Endothelial cell (in vitro differentiated cells): ENCODE measurements around the gene SNAP29. TPM values are rescaled to one million over a fixed set of nuclear protein-coding genes. Genes with fewer than 3 reads are reported as not detected.

ENCODE experiments used
- DNase-seq: peaks from one replicate; pipeline ENCODE4 v3.0.0; 2021; ENCODE audit warnings: low spot score
- H3K27ac Mint-ChIP-seq: one replicate; pipeline ENCODE4 v1.8.0; 2021; ENCODE audit warnings: mixed read lengths, inconsistent platforms; ENCODE audit not compliant: unreplicated experiment
- H3K27me3 Mint-ChIP-seq: one replicate; pipeline ENCODE4 v1.8.0; 2021; ENCODE audit warnings: mild to moderate bottlenecking, moderate library complexity, mixed read lengths, inconsistent platforms; ENCODE audit not compliant: unreplicated experiment
- H3K36me3 Mint-ChIP-seq: one replicate; pipeline ENCODE4 v1.8.0; 2021; ENCODE audit warnings: mild to moderate bottlenecking, low read depth, mixed read lengths, inconsistent platforms; ENCODE audit not compliant: unreplicated experiment
- H3K4me1 Mint-ChIP-seq: one replicate; pipeline ENCODE4 v1.8.0; 2021; ENCODE audit warnings: mild to moderate bottlenecking, mixed read lengths, inconsistent platforms; ENCODE audit not compliant: unreplicated experiment
- H3K4me3 Mint-ChIP-seq: one replicate; pipeline ENCODE4 v1.8.0; 2021; ENCODE audit warnings: mild to moderate bottlenecking, mixed read lengths, inconsistent platforms; ENCODE audit not compliant: unreplicated experiment
- H3K9me3 Mint-ChIP-seq: one replicate; pipeline ENCODE4 v1.8.0; 2021; ENCODE audit warnings: mixed read lengths, inconsistent platforms; ENCODE audit not compliant: unreplicated experiment
- total RNA-seq: library from RNA; stranded (reverse); fragmentation: NEBNext Ultra II Directional; extraction: Animal tissue kit (Norgen Biotek cat#: 25700); gene quantifications from one replicate; pipeline ENCODE4 v1.2.1, GENCODE V29; 2021; ENCODE audit not compliant: unreplicated experiment
- TF ChIP-seq, protein P1 (sequence below): fragments of 200-600 bp; sonication (generic); IDR thresholded peaks from one replicate; pipeline ENCODE4 v1.5.0; 2021; ENCODE audit warnings: antibody characterized with exemption; ENCODE audit not compliant: unreplicated experiment

Gene SNAP29
- total RNA-seq, 1 donor from 2014 or later, result 22.7 TPM

DNA sequence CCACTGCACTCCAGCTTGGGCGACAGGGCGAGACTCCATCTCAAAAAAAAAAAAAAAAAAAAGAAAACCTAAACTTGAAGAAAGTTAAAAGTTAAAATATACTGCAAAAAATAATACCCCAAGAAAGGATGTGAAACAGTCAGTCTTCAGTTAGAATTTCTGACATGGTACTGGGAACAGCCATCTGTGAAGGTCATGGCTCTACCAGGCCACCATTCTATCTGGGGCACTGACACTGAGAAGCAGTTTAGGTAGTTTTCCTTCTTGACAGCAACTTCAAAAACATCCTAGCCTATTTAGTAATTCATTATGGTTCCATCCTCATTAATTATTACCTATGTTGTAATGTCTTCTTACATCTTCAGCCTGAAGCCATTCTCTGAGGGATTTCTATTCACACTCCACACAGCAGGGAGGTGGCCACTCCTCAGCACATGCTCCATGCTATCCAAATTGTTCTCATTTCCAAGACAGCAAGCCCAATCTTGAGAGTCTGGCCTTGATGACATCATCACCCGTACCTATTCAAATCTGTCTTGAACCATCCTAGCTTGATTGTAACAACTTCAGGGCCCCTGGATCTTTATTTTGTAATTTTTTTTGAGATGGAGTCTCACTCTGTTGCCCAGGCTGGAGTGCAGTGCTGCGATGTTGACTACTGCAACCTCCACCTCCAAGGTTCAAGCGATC lies 46.7 kb upstream of the SNAP29 start:
- no peak overlapping the region for H3K4me3 Mint-ChIP-seq
- no peak overlapping the region for H3K27ac Mint-ChIP-seq
- DNase-seq, result no peak
- TF ChIP-seq, protein P1, sequence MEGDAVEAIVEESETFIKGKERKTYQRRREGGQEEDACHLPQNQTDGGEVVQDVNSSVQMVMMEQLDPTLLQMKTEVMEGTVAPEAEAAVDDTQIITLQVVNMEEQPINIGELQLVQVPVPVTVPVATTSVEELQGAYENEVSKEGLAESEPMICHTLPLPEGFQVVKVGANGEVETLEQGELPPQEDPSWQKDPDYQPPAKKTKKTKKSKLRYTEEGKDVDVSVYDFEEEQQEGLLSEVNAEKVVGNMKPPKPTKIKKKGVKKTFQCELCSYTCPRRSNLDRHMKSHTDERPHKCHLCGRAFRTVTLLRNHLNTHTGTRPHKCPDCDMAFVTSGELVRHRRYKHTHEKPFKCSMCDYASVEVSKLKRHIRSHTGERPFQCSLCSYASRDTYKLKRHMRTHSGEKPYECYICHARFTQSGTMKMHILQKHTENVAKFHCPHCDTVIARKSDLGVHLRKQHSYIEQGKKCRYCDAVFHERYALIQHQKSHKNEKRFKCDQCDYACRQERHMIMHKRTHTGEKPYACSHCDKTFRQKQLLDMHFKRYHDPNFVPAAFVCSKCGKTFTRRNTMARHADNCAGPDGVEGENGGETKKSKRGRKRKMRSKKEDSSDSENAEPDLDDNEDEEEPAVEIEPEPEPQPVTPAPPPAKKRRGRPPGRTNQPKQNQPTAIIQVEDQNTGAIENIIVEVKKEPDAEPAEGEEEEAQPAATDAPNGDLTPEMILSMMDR, result no peak
- H3K4me1 Mint-ChIP-seq, result no peaks in the 10 kb centered on the region
- no peaks in the 10 kb centered on the region for H3K9me3 Mint-ChIP-seq
- H3K27me3 Mint-ChIP-seq, result no peaks in the 10 kb centered on the region
- H3K36me3 Mint-ChIP-seq, result peaks cover 36% of the 10 kb centered on the region

GRCh38 chr22:20813056-20813455 lies 45.8 kb upstream of the SNAP29 start:
- Mint-ChIP-seq H3K27ac (no peak overlapping the region), H3K36me3 (peaks cover 38% of the 10 kb centered on the region), H3K27me3 (no peaks in the 10 kb centered on the region), H3K4me1 (no peaks in the 10 kb centered on the region), H3K9me3 (no peaks in the 10 kb centered on the region), H3K4me3 (no peak overlapping the region)
- TF ChIP-seq, protein P1, result no peak
- no peak for DNase-seq

DNA sequence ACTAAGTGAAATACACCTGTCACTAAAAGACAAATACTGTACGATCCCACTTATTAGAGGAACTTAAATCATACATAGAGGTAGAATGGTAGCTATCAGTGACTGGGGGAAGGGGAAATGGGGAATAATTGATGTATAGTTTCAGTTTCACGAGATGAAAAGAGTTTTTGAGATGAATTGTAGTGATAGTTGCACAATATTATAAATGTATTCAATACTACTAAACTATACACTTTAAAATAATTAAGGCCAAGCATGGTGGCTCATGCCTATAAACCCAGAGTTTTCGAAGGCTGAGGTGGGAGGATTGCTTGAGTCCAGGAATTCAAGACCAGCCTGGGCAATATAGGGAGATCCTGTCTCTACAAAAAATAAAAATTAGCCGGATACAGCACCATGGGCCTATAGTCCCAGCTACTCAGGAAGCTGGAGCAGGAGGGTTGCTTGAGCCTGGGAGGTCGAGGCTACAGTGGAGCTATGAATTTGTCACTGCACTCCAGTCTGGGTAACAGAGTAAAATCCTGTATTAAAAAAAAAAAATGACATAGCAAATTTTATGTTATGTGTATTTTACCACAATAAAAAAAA lies 44.5 kb upstream of the SNAP29 start:
- Mint-ChIP-seq H3K36me3 (peaks cover 40% of the 10 kb centered on the region), H3K27ac (no peak overlapping the region), H3K9me3 (no peaks in the 10 kb centered on the region), H3K4me3 (no peak overlapping the region), H3K4me1 (no peaks in the 10 kb centered on the region), H3K27me3 (no peaks in the 10 kb centered on the region)
- TF ChIP-seq, protein P1, result no peak
- DNase-seq, result no peak

GRCh38 chr22:20815477-20816050 lies 43.2 kb upstream of the SNAP29 start:
- TF ChIP-seq, protein P1, result no peak
- Mint-ChIP-seq H3K4me3 (no peak overlapping the region), H3K27ac (no peak overlapping the region), H3K9me3 (no peaks in the 10 kb centered on the region), H3K27me3 (no peaks in the 10 kb centered on the region), H3K4me1 (no peaks in the 10 kb centered on the region), H3K36me3 (peaks cover 42% of the 10 kb centered on the region)
- DNase-seq, result no peak

GRCh38 chr22:20816559-20816958 lies 42.2 kb upstream of the SNAP29 start:
- no peak overlapping the region for H3K4me3 Mint-ChIP-seq
- H3K36me3 Mint-ChIP-seq, result peaks cover 32% of the 10 kb centered on the region
- H3K9me3 Mint-ChIP-seq, result no peaks in the 10 kb centered on the region
- DNase-seq, result no peak
- H3K4me1 Mint-ChIP-seq, result no peaks in the 10 kb centered on the region
- no peaks in the 10 kb centered on the region for H3K27me3 Mint-ChIP-seq
- TF ChIP-seq, protein P1, result no peak
- H3K27ac Mint-ChIP-seq, result no peak overlapping the region
